ENCODE data around the gene FOXP1. TPM values are rescaled to one million over a fixed set of nuclear protein-coding genes. Genes with fewer than 3 reads are reported as not detected.

FOXP1 gene
- total RNA-seq, 1 donor from 2014 or later = 41.2 TPM

- Histone ChIP-seq H3K4me3 (no peak overlapping the region), H3K27ac (replicated peaks) (no peak overlapping the region), H3K27me3 (ENCODE audit: low read depth) (no peaks in the 10 kb centered on the region), H3K4me1 (no peaks in the 10 kb centered on the region), H3K9me3 (replicated peaks) (peaks cover 17% of the 10 kb centered on the region), H3K36me3 (no peaks in the 10 kb centered on the region)
- no peak for DNase-seq
- intact Hi-C loops (cut with micrococcal nuclease) = no loop called here
- TF ChIP-seq CTCF (IDR thresholded peaks at IDR 0.05; ENCODE audit: borderline replicate concordance) = no peak
Observed at GRCh38 chr3:71611099-71611498, 27.6 kb upstream of the FOXP1 start.

- no peak for DNase-seq
- Histone ChIP-seq H3K27me3 (ENCODE audit: low read depth) (no peaks in the 10 kb centered on the region), H3K27ac (replicated peaks) (no peak overlapping the region), H3K9me3 (replicated peaks) (peaks cover 18% of the 10 kb centered on the region), H3K36me3 (no peaks in the 10 kb centered on the region), H3K4me1 (no peaks in the 10 kb centered on the region), H3K4me3 (no peak overlapping the region)
- intact Hi-C loops (cut with micrococcal nuclease) = no loop called here
- TF ChIP-seq CTCF (IDR thresholded peaks at IDR 0.05; ENCODE audit: borderline replicate concordance) = no peak
Observed at GRCh38 chr3:71607364-71607763, 23.8 kb upstream of the FOXP1 start.

GRCh38 chr3:71606582-71606981 is 23.1 kb upstream of the FOXP1 start:
- H3K27me3 ChIP-seq (ENCODE audit: low read depth) = no peaks in the 10 kb centered on the region
- no peaks in the 10 kb centered on the region for H3K4me1 ChIP-seq
- intact Hi-C loops (cut with micrococcal nuclease) = no loop called here
- no peaks in the 10 kb centered on the region for H3K36me3 ChIP-seq
- TF ChIP-seq CTCF (IDR thresholded peaks at IDR 0.05; ENCODE audit: borderline replicate concordance) = no peak
- H3K4me3 ChIP-seq = no peak overlapping the region
- no peak for DNase-seq
- H3K9me3 ChIP-seq (replicated peaks) = peaks cover 18% of the 10 kb centered on the region
- no peak overlapping the region for H3K27ac ChIP-seq (replicated peaks)

- intact Hi-C loops (cut with micrococcal nuclease) = no loop called here
- no peak for DNase-seq
- Histone ChIP-seq H3K27me3 (ENCODE audit: low read depth) (no peaks in the 10 kb centered on the region), H3K36me3 (no peaks in the 10 kb centered on the region), H3K9me3 (replicated peaks) (peaks cover 13% of the 10 kb centered on the region), H3K27ac (replicated peaks) (no peak overlapping the region), H3K4me3 (no peak overlapping the region), H3K4me1 (no peaks in the 10 kb centered on the region)
- TF ChIP-seq CTCF (IDR thresholded peaks at IDR 0.05; ENCODE audit: borderline replicate concordance) = no peak
Observed at GRCh38 chr3:71602256-71602655, 18.7 kb upstream of the FOXP1 start.

GRCh38 chr3:71601811-71602210 is 18.3 kb upstream of the FOXP1 start:
- no peak overlapping the region for H3K4me3 ChIP-seq
- H3K27ac ChIP-seq (replicated peaks) = no peak overlapping the region
- no peaks in the 10 kb centered on the region for H3K4me1 ChIP-seq
- peaks cover 8% of the 10 kb centered on the region for H3K9me3 ChIP-seq (replicated peaks)
- no peak for DNase-seq
- intact Hi-C loops (cut with micrococcal nuclease) = no loop called here
- no peak for TF ChIP-seq CTCF (IDR thresholded peaks at IDR 0.05; ENCODE audit: borderline replicate concordance)
- no peaks in the 10 kb centered on the region for H3K27me3 ChIP-seq (ENCODE audit: low read depth)
- H3K36me3 ChIP-seq = no peaks in the 10 kb centered on the region
